Measurements from ENCODE around the gene OCIAD2. TPM values are rescaled to one million over a fixed set of nuclear protein-coding genes. Genes with fewer than 3 reads are reported as not detected.
"Not testable (repeated sequence)": the region's sequence is repeated elsewhere in the genome, so short reads cannot be mapped to it uniquely, and the experiment has no call there.

OCIAD2 gene
- polyA plus RNA-seq (ENCODE audit: insufficient read length in 10 of 10), result 10 to 100 TPM; 22.9 to 37.7 (median 28.9) TPM
- long read RNA-seq, donor 1, transcript OCIAD2-205 (7 exons, 1,163 nt), result major isoform, 11 of 11 reads
- long read RNA-seq, donor 1, partial matches to known transcripts, result 0 of 11 reads
- long read RNA-seq, donor 1, other reads (novel, unspliced or antisense), result 0 of 11 reads
- long read RNA-seq, donor 2, transcript OCIAD2-205 (7 exons, 1,163 nt), result major isoform, 8 of 9 reads
- long read RNA-seq, donor 2, partial matches to known transcripts, result 0 of 9 reads
- long read RNA-seq, donor 2, other reads (novel, unspliced or antisense), result 0 of 9 reads
- long read RNA-seq, donor 3, result 0 reads
- long read RNA-seq, donor 4, transcript OCIAD2-205 (7 exons, 1,163 nt), result major isoform, 12 of 12 reads
- long read RNA-seq, donor 4, partial matches to known transcripts, result 0 of 12 reads
- long read RNA-seq, donor 4, other reads (novel, unspliced or antisense), result 0 of 12 reads
- long read RNA-seq, donor 5, transcript OCIAD2-205 (7 exons, 1,163 nt), result major isoform, 8 of 10 reads
- long read RNA-seq, donor 5, partial matches to known transcripts, result 0 of 10 reads
- long read RNA-seq, donor 5, other reads (novel, unspliced or antisense), result 0 of 10 reads
- long read RNA-seq, donor 6, transcript OCIAD2-205 (7 exons, 1,163 nt), result major isoform, 16 of 19 reads
- long read RNA-seq, donor 6, partial matches to known transcripts, result 0 of 19 reads
- long read RNA-seq, donor 6, other reads (novel, unspliced or antisense), result 0 of 19 reads
- long read RNA-seq, donor 7, partial matches to known transcripts, result 0 of 4 reads
- long read RNA-seq, donor 7, other reads (novel, unspliced or antisense), result 0 of 4 reads
- long read RNA-seq, donor 8, transcript OCIAD2-205 (7 exons, 1,163 nt), result major isoform, 5 of 6 reads
- long read RNA-seq, donor 8, partial matches to known transcripts, result 0 of 6 reads
- long read RNA-seq, donor 8, other reads (novel, unspliced or antisense), result 0 of 6 reads
- long read RNA-seq, donor 9, partial matches to known transcripts, result 0 of 1 reads
- long read RNA-seq, donor 9, other reads (novel, unspliced or antisense), result 0 of 1 reads

- DNase-seq, result peak; percentile 17 to 58 (median 25)
These were observed at the start of gene OCIAD2 for GRCh38 chr4:48906206-48907173. TSS of gene OCIAD2 (minus strand) at chr4:48906774. CDS start at chr4:48904549, 2,225 bp downstream.

GRCh38 chr4:48954314-48954713, 47.7 kb upstream of the OCIAD2 start:
- DNase-seq, result no peak

GRCh38 chr4:48949518-48950219, 43.1 kb upstream of the OCIAD2 start:
- DNase-seq, result no peak

- no peak for DNase-seq
These were observed 42.5 kb upstream of the OCIAD2 start for GRCh38 chr4:48949086-48949485.

GRCh38 chr4:48947731-48948130, 41.2 kb upstream of the OCIAD2 start:
- DNase-seq, result no peak

- DNase-seq, result no peak
These were observed 39.4 kb upstream of the OCIAD2 start for GRCh38 chr4:48945981-48946380.

- no peak for DNase-seq
These were observed 38.2 kb upstream of the OCIAD2 start for GRCh38 chr4:48944756-48945241.

DNA sequence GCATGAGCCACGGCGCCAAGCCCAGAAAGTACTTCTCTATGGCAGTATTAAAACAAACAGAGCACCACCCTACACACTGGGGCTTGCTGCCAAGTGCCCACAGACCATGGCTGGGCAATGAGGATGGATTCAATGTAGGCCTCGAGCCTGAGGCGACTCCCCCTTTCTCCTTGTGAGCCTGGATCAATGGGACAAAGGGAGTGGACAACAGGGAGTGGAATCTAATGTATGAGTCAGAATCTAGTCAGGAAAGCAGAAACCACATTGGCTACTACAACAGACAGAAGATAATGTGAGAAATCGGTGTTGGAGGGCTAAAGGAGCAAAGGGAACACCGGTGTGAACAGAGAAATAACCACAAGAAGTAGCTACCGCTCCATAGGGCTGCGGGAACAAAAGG, 37.7 kb upstream of the OCIAD2 start:
- DNase-seq, result no peak

- no peak for DNase-seq
These were observed 36.8 kb upstream of the OCIAD2 start for GRCh38 chr4:48943387-48943786.

DNA sequence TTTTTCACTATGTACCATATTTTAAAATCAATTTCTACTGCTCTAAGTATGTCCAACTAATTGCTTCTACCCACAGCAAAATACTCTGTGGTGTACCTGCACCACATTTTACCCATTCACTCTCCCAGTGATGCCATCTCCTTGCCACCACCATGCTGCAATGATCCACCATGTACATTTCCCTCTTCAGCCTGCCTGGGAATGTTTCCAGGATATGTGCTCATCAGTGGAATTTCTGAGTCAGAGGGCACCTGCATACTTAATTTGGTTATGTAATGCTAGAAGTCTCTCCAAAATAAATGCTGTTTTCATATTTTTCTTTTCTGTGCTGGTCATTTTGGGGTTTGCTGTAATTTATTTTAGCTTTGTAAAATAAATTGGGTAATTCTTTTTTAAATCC, 33.2 kb upstream of the OCIAD2 start:
- DNase-seq, result peak in 2 of 3 donors; percentile 11 to 19

DNA sequence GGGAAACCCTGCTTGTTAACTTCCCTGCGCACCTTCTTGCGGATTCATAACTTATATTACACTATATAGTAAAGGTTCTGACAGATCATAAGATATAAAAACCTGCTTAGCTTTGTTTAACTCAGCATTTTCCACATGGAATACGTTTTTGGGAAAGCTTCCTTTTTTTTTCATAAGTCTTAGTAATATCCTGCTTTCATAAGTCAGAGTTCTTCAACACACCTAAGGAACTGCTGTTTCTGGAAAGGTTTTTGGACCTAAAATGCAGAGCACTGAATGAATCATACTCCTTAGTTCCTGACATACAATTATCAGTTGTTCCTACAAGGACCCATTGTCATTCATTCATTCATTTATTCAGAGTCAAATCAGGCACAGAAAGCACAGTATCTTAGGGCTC, 32.3 kb upstream of the OCIAD2 start:
- DNase-seq, result no peak

- no peak for DNase-seq
These were observed 30.5 kb upstream of the OCIAD2 start for GRCh38 chr4:48937033-48937432.

- DNase-seq, result no peak
These were observed 24.9 kb upstream of the OCIAD2 start for GRCh38 chr4:48931459-48931858.

GRCh38 chr4:48930654-48931053, 24.1 kb upstream of the OCIAD2 start:
- no peak for DNase-seq

DNA sequence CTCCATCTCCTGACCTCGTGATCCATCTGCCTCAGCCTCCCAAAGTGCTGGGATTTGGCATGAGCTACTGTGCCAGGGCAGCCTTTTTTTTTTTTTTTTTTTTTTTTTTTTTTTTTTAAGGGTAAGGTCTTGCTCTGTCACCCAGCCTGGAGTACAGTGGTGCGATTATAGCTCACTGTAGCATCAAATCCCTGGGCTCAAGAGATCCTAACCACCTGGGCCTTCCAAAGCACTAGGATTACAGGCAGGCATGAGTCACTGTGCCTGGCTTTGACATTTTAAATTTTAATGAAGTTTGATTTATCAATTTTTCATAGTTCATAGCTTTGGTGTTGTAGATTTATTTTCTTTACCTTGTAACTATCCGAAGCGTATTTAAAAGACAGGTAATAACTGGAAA, 17.8 kb upstream of the OCIAD2 start:
- no peak for DNase-seq

GRCh38 chr4:48923065-48923464, 16.5 kb upstream of the OCIAD2 start:
- not testable (repeated sequence) for DNase-seq

- no peak for DNase-seq
These were observed 7.7 kb upstream of the OCIAD2 start for GRCh38 chr4:48914311-48914710.

GRCh38 chr4:48913346-48913745, 6.8 kb upstream of the OCIAD2 start:
- DNase-seq, result peak in 1 of 3 donors; percentile 49

GRCh38 chr4:48912349-48912748, 5.8 kb upstream of the OCIAD2 start:
- no peak for DNase-seq

DNA sequence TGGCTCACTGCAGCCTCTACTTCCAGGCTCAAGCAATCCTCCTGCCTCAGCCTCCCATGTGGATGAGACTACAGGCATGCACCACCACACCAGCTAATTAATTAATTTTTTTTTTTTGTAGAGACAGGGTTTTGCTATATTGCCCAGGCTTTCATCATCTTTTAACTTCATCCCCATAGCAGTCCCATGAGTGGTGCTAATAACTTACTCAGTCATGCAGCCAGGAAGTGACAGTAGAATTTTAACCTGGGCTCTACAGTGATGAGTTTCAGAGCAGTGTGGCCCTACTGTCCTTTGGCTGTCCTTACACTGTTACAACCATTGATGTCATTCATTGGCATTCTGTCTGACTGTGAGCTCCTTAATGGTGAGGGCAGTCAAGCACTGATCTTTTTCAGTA, 3.9 kb upstream of the OCIAD2 start:
- DNase-seq, result no peak

Measured in muscle of back (tissue), 13 donors.